Spleen (tissue), 11 donors: Measurements from ENCODE around the gene ARFGAP1. TPM values are rescaled to one million over a fixed set of nuclear protein-coding genes. Genes with fewer than 3 reads are reported as not detected.

Experiments
- DNase-seq: peaks from one replicate; pipeline ENCODE4 v3.0.0-alpha.2; 2020
- H3K27ac ChIP-seq, 8 donors: fragments of 200-600 bp; sonication (generic) in 7 of 8; 1 replicate in 4 of 8; 2 replicates in 4 of 8; pipeline versions ENCODE4 v1.5.0 to v1.8.0; 2016 to 2021; ENCODE audit warnings: inconsistent platforms in 4 of 8, mild to moderate bottlenecking in 4 of 8, moderate library complexity in 1 of 8
- H3K27me3 ChIP-seq, 7 donors: fragments of 200-600 bp; sonication (generic) in 6 of 7; replicated peaks in 1 of 7; 1 replicate in 4 of 7; 2 replicates in 3 of 7; pipeline versions ENCODE4 v1.5.0 to v1.8.0; 2016 to 2021; ENCODE audit warnings: inconsistent platforms in 3 of 7, mild to moderate bottlenecking in 1 of 7
- H3K36me3 ChIP-seq, 6 donors: fragments of 200-600 bp; sonication (generic) in 5 of 6; 1 replicate in 4 of 6; 2 replicates in 2 of 6; pipeline versions ENCODE4 v1.5.0 to v1.8.0; 2016 to 2021; ENCODE audit warnings: inconsistent platforms in 2 of 6
- H3K4me1 ChIP-seq, 6 donors: fragments of 200-600 bp; sonication (generic) in 5 of 6; 1 replicate in 3 of 6; 2 replicates in 3 of 6; pipeline versions ENCODE4 v1.5.0 to v1.8.0; 2016 to 2021; ENCODE audit warnings: inconsistent platforms in 3 of 6
- H3K4me3 ChIP-seq, 8 donors: fragments of 200-600 bp; sonication (generic) in 7 of 8; 1 replicate in 4 of 8; 2 replicates in 4 of 8; pipeline versions ENCODE4 v1.5.0 to v1.8.0; 2016 to 2021; ENCODE audit warnings: inconsistent platforms in 4 of 8, mild to moderate bottlenecking in 4 of 8, moderate library complexity in 2 of 8
- H3K9me3 ChIP-seq, 8 donors: fragments of 200-600 bp; sonication (generic) in 7 of 8; 1 replicate in 4 of 8; 2 replicates in 4 of 8; pipeline versions ENCODE4 v1.5.0 to v1.8.0; 2016 to 2021; ENCODE audit warnings: inconsistent platforms in 4 of 8
- POLR2A ChIP-seq, 3 donors: fragments of 450-650 bp; IDR thresholded peaks; one replicate each; pipeline ENCODE4 v1.5.1; 2017; ENCODE audit warnings: antibody characterized with exemption in 3 of 3, mild to moderate bottlenecking in 1 of 3
- POLR2AphosphoS5 ChIP-seq, 3 donors: sonication (generic); formaldehyde crosslinking; IDR thresholded peaks; one replicate each; pipeline ENCODE4 v1.5.1; 2017; ENCODE audit warnings: antibody characterized with exemption in 3 of 3
- WGBS, 5 donors: extraction: QIAGEN DNeasy Blood & Tissue Kit in 3 of 5; methylation state at CpG; one replicate each; pipeline versions ENCODE4 v1.1.5 to v1.1.7; 2013 to 2018; 5-methylcytosine and 5-hydroxymethylcytosine counted together
- intact Hi-C: fragments of 100-400 bp; cut with DNase I; formaldehyde crosslinking; loops from one replicate; pipeline ENCODE4 v1.15.0; 2023; ENCODE audit warnings: low total_unique reads
- polyA plus RNA-seq, 3 donors: library from polyadenylated mRNA; stranded (reverse); fragments of 200-250 nt; gene quantifications; one replicate each; pipeline ENCODE4 v1.2.1, GENCODE V29; 2013
- total RNA-seq, 7 donors: library from RNA; depleted of rRNA in 3 of 7; stranded (reverse); fragments of >200 nt in 3 of 7; fragmentation: NEBNext Ultra II Directional in 4 of 7; extraction: Animal tissue kit (Norgen Biotek cat#: 25700) in 4 of 7; gene quantifications; one replicate each; pipeline versions ENCODE4 v1.1.0 to v1.2.1, GENCODE V29; 2016 to 2021
- TF ChIP-seq, protein P1 (sequence below), 11 experiments: fragments of 200-600 bp in 7 of 11; fragments of 450-650 bp in 4 of 11; sonication (generic) in 4 of 11; IDR thresholded peaks in 8 of 11; conservative IDR thresholded peaks in 3 of 11; 1 replicate in 7 of 11; 2 replicates in 4 of 11; pipeline versions ENCODE4 v1.4.0 to v1.8.0; 2016 to 2021; ENCODE audit warnings: antibody characterized with exemption in 11 of 11, inconsistent platforms in 4 of 11, mild to moderate bottlenecking in 1 of 11
- donor health status: healthy with polysubstance abuse.
- donor health status: DM: no; HTN: no; CAD: no; lungs with moderate emphysema.
- donor health status: DM: no; HTN: no; CAD: no.
- donor health status: Bipolar disorder and iron deficiency.
- donor health status: healthy.
- donor health status: DM: no; HTN: no; CAD: no.
- donor health status: DM: yes; HTN: yes; CAD: no.

The ARFGAP1 gene
- total and polyA plus RNA-seq, 10 donors, result 44.4 to 165 (median 96.1) TPM

DNA sequence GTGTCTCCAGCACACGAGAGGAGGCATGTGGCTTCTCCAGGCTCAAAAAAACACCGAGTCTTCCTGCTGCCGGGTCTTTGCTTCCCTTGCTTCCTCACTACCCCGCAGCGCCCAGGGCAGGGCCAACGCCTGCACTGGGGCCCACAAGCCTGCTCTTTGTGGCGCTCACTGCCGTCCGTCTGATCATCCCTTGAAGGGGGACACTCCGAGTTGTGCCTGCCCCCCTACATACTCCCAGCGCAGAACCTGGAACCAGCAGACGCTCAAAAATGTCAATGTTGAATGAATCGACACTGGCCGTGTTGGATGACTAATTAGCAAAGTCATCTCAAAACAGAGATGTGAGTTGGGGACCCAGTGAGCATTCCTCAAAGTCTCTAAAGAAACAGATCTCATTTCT lies 8.1 kb upstream of the ARFGAP1 start:
- Histone ChIP-seq H3K36me3 (no peaks in the 10 kb centered on the region), H3K27ac (no peak overlapping the region), H3K27me3 (peaks cover 0 to 85% (median 29%) of the 10 kb centered on the region in 7 donors), H3K4me3 (no peak overlapping the region), H3K9me3 (no peaks in the 10 kb centered on the region), H3K4me1 (peaks cover 0 to 3% (median 0%) of the 10 kb centered on the region in 6 donors)
- 57 to 68% (median 59%) methylated on average over 13 to 14 of the region's 14 CpGs for WGBS, 5 donors
- intact Hi-C loops, result no loop called here
- DNase-seq, result no peak
- TF ChIP-seq, protein P1, sequence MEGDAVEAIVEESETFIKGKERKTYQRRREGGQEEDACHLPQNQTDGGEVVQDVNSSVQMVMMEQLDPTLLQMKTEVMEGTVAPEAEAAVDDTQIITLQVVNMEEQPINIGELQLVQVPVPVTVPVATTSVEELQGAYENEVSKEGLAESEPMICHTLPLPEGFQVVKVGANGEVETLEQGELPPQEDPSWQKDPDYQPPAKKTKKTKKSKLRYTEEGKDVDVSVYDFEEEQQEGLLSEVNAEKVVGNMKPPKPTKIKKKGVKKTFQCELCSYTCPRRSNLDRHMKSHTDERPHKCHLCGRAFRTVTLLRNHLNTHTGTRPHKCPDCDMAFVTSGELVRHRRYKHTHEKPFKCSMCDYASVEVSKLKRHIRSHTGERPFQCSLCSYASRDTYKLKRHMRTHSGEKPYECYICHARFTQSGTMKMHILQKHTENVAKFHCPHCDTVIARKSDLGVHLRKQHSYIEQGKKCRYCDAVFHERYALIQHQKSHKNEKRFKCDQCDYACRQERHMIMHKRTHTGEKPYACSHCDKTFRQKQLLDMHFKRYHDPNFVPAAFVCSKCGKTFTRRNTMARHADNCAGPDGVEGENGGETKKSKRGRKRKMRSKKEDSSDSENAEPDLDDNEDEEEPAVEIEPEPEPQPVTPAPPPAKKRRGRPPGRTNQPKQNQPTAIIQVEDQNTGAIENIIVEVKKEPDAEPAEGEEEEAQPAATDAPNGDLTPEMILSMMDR (IDR thresholded peaks at IDR 0.05 in 8 of 11, conservative IDR thresholded peaks at IDR 0.05 in 3 of 11), result no peak
- TF ChIP-seq POLR2AphosphoS5 (IDR thresholded peaks at IDR 0.05) (no peak), POLR2A (IDR thresholded peaks at IDR 0.05) (no peak)

DNA sequence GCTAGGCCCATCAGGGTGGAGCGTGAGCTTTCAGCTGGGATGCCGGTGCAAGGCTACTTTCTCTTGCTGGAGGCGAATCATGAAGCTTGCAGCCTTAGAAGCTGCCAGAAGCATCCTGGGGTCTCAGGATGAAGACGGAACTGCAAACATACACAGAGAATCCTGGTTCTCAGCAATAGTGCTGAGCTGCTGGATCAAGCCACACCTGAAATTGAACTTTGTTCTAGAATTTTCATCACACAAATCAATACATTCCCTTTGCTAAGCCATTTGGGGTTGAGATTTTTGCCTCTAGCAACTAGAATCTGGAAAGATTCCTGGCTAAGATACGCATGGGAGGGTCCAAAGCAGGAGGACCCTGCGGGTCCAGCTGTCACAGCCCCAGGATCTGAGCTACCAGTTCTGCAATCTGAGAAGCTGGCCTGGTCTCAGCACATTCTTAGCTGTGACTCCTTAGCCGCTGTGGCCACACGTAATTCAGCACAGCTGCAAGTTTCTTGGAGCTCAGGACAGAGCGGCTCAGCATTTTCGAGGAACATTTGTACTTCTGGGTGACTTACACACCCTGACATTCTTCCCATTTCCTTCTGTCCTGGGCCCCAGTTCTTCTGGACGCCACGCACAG lies 6.6 kb upstream of the ARFGAP1 start:
- H3K27me3 ChIP-seq, result peaks cover 0 to 71% (median 14%) of the 10 kb centered on the region in 7 donors
- H3K9me3 ChIP-seq, result no peaks in the 10 kb centered on the region
- intact Hi-C loops, result no loop called here
- peaks cover 0 to 3% (median 0%) of the 10 kb centered on the region in 6 donors for H3K4me1 ChIP-seq
- no peak overlapping the region for H3K27ac ChIP-seq
- 72 to 82% (median 76%) methylated on average over 12 of the region's 12 CpGs for WGBS, 5 donors
- H3K4me3 ChIP-seq, result no peak overlapping the region
- DNase-seq, result no peak
- TF ChIP-seq POLR2AphosphoS5 (IDR thresholded peaks at IDR 0.05) (no peak), POLR2A (IDR thresholded peaks at IDR 0.05) (no peak)
- TF ChIP-seq, protein P1 (IDR thresholded peaks at IDR 0.05 in 8 of 11, conservative IDR thresholded peaks at IDR 0.05 in 3 of 11), result no peak
- no peaks in the 10 kb centered on the region for H3K36me3 ChIP-seq

- no peak overlapping the region for H3K27ac ChIP-seq
- no peaks in the 10 kb centered on the region for H3K9me3 ChIP-seq
- no peak overlapping the region for H3K4me3 ChIP-seq
- no peak for DNase-seq
- 46 to 63% (median 58%) methylated on average over 9 of the region's 9 CpGs for WGBS, 5 donors
- TF ChIP-seq, protein P1 (IDR thresholded peaks at IDR 0.05 in 8 of 11, conservative IDR thresholded peaks at IDR 0.05 in 3 of 11), result no peak
- TF ChIP-seq POLR2AphosphoS5 (IDR thresholded peaks at IDR 0.05), result no peak
- no peak for TF ChIP-seq POLR2A (IDR thresholded peaks at IDR 0.05)
- intact Hi-C loops, result no loop called here
- H3K4me1 ChIP-seq, result peaks cover 0 to 9% (median 8%) of the 10 kb centered on the region in 6 donors
- no peaks in the 10 kb centered on the region for H3K36me3 ChIP-seq
- peaks cover 0 to 54% (median 5%) of the 10 kb centered on the region in 7 donors for H3K27me3 ChIP-seq
Observed at GRCh38 chr20:63267691-63268090, 4.9 kb upstream of the ARFGAP1 start.

- Histone ChIP-seq H3K9me3 (no peaks in the 10 kb centered on the region), H3K27me3 (peaks cover 0 to 48% (median 0%) of the 10 kb centered on the region in 7 donors), H3K36me3 (no peaks in the 10 kb centered on the region), H3K27ac (no peak overlapping the region), H3K4me3 (no peak overlapping the region), H3K4me1 (peaks cover 0 to 12% (median 10%) of the 10 kb centered on the region in 6 donors)
- DNase-seq, result no peak
- TF ChIP-seq, protein P1 (IDR thresholded peaks at IDR 0.05 in 8 of 11, conservative IDR thresholded peaks at IDR 0.05 in 3 of 11), result no peak
- TF ChIP-seq POLR2AphosphoS5 (IDR thresholded peaks at IDR 0.05), result no peak
- no peak for TF ChIP-seq POLR2A (IDR thresholded peaks at IDR 0.05)
- WGBS, 5 donors, result 69 to 79% (median 74%) methylated on average over 6 to 7 of the region's 7 CpGs
- intact Hi-C loops, result no loop called here
Observed at GRCh38 chr20:63268256-63268655, 4.4 kb upstream of the ARFGAP1 start.
